Measurements from ENCODE around the gene SLC27A4.

The SLC27A4 gene

DNA sequence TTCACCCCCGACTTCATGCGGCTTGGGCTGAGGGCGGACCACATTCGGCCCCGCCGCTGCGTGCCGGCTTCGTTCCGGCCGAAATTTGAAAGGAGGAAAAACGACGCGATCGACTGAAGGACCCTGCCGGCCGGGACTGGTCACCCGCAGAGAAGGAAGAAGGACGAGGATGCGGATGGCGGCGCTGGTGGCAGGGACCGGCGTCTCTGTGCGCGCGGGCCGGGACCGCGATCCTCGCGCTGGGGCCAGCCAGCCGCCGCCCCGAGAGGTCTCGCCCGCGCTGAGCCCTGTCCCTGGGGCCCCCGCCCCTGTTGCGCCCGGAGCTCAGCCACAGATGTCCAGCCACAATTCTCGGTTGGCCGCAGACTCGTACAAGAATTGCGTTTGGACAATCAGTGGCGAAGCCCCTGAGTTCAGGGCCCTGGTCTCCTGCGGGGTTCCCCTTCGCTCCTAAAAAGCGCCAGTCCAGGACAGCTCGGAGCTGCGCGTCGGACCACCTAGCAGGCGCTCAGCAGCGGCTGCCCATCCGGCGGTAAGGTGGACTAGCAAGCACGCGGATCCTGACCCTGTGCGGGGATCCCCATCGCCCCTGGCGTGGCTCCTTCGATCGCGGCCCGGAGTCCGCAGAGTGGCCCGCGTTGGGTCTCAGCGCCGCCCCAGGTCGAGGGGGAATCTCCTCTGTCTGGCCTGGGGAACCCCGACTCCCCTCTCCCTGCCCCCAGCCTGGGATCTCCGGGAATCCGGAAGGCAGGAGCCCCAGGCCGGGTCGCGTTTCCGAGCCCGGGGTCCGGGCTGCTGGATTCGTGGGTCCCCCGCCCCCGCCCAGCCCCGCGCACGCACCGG lies 52.2 kb downstream of the SLC27A4 start:
- no peak for DNase-seq

DNA sequence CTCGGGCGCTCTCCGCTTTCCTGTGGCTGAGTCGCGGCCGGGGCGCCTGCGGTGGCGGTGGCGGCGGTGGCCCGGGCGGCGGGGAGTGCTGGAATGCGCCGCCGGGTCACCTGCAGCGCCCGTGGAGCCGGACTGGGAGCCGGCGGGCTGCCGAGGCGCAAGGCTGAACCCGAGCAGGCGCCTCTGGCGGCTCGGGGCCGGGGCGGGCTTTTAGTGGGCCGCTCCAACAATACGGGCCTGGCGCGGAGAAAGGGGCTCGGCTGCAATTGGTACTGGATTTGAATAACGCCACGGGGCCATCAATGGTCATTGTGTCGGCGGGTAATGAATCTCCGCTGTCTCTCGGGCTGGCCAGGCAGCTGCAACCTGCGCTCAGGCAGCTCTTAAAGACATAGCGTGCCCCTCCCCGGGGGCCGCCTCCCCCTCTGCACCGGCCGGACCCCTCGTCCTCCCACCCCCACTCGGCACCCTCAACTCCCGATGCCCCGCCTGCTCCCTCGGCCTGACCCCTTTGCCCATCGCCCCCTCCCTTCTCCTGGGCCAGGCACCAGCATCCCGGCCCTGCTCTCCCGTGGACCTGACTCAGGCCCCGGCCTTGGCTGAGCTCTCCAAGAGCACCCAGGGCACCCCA lies 52.9 kb downstream of the SLC27A4 start:
- no peak for DNase-seq

DNA sequence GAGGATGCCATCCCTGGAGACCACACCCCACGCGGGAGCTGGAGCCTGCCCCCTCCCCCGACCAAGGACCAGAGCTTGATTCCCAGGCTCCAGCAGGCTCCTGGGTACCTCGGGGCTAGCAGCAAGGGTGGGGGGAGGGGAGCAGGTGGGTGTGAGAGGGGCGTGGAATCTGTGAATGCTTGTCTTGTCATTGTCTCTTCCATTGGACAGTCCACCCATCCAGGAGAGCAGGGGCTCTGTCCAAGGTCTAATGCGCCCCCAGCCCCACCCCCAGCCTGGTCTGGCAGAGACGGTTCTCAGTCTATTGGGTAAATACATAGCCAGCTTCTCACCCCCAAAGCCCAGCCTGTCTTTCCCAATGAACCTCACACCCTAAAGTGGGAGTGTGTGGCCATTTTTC lies 53.6 kb downstream of the SLC27A4 start:
- DNase-seq = no peak

DNA sequence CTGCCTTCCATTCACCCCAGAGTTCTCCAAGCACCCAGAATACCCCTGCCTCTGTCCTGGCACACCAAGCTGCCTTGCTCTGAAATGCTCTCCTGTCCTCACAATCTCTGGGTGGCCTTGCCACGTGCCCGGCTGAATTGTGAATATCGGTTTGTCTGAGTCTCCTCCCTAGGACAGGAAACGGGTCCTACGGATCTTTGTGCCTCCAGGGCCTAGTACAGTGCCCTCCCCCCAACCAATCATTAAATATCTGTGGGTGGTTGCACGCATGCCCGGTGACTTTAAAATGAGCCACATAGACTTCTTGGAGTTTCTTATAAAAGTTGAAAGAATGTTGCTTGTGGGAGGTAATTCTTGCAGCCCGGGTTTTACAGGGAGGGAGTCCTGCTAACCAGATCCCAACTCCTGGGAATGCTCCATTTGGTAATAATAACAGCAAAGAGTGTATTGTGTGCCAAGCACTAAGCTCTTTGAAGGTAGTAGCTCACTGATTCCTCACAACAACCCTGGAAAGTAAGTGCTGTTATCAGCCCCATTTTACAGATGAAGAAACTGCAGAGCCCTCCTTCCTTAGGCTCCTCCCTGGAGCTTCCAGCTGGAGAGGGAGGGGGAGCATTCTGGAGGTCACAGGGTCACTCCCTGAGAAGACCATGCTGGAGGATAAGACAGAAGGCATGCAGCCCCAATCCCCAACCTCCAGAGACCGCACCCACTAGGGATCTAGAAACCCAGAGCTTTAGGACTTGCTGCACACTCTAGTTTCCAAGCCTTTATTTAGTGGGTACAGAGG lies 54.2 kb downstream of the SLC27A4 start:
- DNase-seq = no peak

DNA sequence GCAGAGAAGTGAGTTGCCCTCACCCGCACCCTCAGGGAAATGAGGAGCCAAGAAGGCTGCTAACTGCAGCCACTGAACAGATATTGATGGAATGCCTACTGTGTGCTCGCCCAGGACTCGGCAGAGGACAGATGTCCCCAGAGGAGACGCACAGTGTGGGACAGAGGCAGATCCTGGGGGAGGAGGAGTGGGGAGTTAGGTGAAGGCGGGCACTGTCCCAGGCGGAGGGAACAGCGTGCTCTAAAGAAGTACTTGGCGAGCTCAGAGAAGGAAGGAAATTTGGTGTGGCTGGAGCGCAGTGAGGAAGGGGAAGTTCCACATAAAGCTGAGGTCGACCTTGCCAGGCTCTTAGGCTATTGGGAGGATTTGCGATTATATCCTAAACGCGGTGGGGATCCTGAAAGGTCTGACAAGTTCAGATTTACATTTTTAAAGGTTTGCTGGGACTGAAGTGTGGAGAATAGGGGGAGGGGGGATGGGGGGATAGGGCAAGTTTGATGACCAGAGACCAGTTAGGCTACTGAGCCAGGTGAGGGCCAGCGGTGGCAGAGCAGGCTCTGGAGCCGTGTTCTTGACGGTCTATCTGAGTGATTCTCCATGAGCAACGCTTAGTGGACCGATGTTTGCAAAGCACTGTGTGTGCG lies 56.8 kb downstream of the SLC27A4 start:
- DNase-seq = peak; percentile 43

DNA sequence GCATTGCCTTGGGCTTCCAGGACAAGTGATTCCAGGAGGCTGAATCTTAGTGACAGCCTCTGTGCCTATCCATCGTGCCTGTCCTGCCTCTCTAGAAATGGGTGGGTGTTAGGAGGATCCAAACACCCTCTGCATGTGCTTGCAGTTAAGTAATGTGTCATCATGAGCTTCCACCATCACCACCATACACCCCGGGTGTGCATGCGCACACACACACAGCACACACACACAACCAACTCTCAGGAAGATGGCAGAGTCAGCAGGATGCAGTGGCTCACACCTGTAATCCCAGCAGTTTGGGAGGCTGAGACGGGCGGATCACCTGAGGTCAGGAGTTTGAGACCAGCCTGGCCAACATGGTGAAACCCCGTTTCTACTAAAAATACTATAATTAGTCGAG lies 57.5 kb downstream of the SLC27A4 start:
- DNase-seq = no peak

DNA sequence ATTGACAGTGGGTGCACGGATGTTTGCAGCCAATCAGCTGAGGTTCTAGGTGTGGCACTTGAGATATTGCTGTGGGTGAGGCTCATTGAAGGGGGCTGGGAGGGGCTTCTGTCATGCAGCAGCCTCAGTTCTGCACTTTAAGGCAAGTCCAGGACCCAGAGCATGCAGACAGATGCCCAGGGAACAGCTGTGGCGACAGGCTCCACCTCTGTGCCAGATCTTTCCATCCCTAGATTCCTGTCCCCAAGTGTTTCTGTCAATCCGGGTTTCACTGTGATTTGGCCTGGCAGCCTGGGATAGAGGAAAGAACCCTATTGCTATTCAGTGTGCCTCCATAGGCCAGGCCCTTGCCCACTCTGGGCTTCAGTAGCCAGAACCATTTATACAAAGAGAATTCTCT lies 59.5 kb downstream of the SLC27A4 start:
- DNase-seq = no peak

DNA sequence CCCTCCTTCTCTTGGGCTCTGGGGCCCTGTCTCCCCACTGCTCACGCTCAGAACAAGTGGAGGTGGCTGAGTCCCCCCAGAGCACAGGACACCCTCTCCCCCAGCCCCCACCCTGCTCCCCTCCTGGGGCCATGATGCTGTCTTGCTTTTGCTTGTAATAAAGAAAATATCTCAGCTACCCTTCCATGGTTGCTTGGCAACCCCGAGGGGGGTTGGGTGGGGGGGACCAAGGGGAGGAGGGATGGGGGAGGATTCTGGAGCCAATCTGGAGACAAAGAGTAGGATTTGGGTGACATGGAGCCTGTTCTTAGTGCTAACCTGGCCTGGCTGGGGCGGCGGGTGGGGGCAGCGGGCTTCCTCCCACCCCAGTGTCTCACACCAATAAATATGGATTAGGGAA lies 64.2 kb downstream of the SLC27A4 start:
- DNase-seq = no peak

DNA sequence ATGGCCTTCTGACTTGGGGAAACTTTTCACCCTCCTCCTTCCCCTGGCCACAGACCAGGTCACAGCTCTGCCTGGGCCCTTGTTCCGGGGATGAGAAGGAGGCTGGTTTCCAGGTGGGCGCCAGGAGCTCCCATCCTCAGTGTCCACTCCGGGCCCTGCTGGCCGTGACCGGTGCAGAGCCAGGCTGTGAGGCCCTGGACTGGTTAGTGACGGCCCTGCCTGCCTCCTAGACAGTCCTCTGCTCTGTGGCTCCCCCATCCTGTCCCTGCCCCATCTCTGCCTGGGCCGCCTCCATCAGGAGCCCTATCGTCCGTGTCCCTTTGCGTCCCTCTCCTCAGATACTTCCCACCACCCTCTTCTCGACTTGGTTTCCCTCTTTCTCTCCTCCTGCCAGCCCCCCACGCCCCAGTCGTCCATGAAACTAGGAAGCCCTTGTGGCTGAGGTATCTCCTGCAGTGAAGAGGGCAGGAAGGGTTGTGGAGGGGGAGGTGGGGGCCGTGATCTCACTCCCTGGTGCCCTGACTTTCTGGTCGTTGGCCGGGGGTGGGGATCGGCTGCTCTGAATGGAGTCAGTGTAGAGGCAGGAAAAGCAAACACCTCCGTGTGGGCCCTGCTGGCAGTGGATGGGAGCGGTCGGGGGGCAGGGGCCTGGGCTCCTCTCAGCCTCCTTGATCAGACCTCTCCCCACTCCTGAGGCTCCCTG lies 64.9 kb downstream of the SLC27A4 start:
- no peak for DNase-seq

DNA sequence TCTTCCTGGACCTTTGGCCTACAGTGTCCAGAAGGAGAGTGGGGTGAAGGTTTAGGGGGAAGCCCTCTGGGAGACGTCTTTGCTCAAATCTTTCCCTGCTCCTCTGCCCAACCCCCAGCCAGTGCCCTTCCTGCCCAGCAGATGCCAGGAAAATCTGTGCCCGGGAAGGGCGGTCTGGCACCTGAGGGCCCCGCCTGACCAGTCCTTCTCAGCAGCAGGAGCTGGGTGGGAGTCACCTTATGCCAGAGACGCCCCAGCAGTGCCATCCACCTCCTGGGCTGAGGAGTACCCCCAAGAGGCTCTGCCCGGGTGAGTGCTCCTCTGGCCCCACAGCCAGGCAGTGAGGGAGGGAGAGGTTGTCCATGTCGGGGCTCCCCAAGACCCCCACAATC lies 65.4 kb downstream of the SLC27A4 start:
- DNase-seq = no peak

DNA sequence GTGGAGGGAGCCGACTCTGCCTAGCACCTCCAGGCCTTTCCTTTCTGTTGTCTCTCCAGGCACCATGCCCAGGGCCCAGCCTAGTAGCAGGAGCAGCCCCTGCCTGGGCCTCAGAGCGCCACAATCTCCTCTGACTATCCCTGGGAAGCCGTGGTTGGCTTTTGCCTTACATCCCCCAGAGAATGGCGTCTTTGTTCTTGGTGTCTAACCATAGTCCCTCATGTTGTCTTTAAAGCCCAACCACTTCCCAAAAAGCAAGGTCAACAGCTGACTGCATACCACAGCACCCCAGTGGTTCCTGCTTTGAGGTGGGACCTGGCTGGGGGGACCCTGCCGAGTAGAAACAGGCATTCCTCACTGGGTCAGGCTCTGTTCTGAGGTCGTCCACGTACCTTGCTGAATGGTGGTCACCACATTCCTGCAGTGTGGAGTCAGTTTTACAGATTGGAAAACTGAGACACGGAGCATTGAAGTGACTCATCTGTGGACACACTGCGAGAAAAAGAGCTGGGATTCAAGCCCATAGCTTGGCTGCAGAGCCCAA lies 66.6 kb downstream of the SLC27A4 start:
- DNase-seq = no peak

DNA sequence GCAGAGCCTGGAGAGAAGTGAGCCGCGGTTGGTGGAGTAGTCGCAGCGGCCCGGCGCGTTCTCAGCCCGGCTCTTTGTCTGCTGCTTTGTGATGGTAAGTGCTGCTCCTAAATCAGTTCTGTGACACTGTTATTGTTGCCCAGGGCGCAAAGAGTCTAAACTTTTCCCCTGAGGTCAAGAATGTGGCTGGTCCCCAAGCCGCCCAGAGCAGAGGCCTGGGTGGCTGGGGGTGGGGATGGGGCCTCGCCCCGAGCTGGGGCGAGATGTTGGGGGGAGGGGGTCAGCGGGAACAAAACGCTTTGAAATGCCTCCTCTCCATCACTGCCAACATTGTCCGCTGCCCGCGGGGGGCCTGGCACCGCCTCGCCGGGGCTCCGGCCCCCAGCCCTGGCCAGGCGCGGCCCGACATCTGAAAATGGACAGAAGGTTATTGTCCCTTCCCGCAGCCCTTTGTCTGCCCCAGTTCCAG lies 68.7 kb downstream of the SLC27A4 start:
- no peak for DNase-seq

DNA sequence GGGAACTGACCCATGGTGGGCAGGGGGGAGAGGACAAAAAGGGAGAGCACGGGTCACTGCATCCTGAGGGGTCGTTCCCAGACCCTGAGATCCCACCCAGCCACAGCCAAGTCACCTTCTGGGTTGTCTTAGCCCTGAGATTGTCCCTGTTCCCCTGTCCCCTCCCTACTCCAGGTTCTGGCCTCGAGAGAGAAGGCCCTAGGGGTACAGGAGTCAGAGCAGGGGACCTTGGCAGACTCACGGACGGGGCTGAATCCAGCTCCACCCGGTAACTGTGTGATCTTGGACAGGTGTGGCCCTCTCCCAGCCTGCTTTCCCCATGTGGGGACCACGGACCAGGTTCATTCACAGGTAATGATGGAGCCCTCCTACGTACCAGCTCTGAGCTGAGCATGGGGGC lies 69.1 kb downstream of the SLC27A4 start:
- no peak for DNase-seq

DNA sequence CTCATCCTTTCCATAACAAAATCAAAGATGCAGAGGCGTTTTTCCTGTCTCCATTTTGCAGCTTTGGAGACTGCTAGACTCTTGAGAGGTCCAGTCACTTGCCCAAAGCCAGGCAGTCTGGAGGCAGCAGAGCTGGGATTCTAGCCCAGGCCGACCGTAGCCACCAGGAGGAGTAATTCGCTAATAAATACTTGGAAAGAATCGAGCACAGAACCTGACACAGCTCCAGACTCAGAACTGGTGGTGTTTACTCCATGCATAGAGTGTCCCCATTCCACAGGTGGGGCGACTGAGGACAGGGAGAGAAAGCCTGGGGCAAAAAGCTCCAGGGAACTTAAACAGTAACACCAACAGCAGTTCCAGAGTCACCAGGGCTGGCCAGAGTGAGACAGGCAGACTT lies 69.7 kb downstream of the SLC27A4 start:
- DNase-seq = no peak
